ENCODE measurements around the gene CASP10. TPM values are rescaled to one million over a fixed set of nuclear protein-coding genes. Genes with fewer than 3 reads are reported as not detected.
A peak's percentile ranks its signal among the peaks of the same experiment; 100 is the strongest.

Gene CASP10
- total RNA-seq, 2 donors from 2014 or later = 10.3 to 12.3 TPM

DNA sequence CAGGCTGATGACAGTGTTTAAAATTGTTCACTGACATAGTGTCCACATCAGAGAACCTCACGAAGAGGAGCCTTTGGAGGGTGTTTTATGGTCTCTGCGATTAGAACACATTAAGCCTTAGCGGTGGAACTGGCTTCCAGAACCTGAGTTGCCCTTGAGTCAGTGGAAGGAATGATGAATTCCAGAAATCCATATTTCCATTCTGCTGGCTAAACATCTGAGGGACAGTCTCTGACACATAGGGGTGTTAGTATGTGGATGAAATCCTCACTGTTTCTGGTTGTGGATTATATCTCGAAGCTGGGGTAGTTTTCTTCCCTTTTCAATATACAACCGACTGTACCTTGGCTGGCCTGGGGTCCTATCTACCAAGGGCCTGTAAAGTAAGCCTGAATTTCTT, 4.0 kb downstream of the CASP10 start:
- no peak for DNase-seq (ENCODE audit: low spot score)
- TF ChIP-seq, protein P1, sequence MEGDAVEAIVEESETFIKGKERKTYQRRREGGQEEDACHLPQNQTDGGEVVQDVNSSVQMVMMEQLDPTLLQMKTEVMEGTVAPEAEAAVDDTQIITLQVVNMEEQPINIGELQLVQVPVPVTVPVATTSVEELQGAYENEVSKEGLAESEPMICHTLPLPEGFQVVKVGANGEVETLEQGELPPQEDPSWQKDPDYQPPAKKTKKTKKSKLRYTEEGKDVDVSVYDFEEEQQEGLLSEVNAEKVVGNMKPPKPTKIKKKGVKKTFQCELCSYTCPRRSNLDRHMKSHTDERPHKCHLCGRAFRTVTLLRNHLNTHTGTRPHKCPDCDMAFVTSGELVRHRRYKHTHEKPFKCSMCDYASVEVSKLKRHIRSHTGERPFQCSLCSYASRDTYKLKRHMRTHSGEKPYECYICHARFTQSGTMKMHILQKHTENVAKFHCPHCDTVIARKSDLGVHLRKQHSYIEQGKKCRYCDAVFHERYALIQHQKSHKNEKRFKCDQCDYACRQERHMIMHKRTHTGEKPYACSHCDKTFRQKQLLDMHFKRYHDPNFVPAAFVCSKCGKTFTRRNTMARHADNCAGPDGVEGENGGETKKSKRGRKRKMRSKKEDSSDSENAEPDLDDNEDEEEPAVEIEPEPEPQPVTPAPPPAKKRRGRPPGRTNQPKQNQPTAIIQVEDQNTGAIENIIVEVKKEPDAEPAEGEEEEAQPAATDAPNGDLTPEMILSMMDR (IDR thresholded peaks at IDR 0.05) = no peak
- Histone ChIP-seq H3K9me3 (no peaks in the 10 kb centered on the region), H3K27ac (no peak overlapping the region), H3K4me3 (no peak overlapping the region), H3K36me3 (no peaks in the 10 kb centered on the region), H3K4me1 (ENCODE audit: control insufficient read depth in 1 of 2, low read depth in 2 of 2) (peaks cover 8% of the 10 kb centered on the region in 2 donors), H3K27me3 (replicated peaks; ENCODE audit: insufficient read depth) (no peaks in the 10 kb centered on the region)
- no peak for ATAC-seq (ENCODE audit: insufficient number of reproducible peaks, low FRiP score, low read depth)

DNA sequence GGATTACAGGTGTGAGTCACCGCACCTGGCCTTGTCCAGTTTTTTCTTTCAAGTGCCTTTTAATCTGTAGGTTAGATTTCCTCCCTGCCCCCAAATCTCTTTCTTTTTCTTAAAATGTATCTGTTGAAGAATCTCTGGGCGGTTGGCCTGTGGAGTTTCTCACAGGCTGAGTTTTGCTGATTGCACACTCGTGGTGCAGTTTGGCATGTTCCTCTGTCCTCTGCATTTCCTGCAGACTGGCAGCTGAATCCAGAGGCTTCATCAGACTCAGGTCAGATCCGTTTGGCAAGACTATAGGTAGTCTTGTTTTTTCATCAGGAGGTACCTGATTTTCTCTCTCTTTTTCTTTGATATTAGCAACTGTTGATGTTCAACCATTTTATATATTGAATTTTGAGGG, 5.5 kb downstream of the CASP10 start:
- no peak for ATAC-seq (ENCODE audit: insufficient number of reproducible peaks, low FRiP score, low read depth)
- Histone ChIP-seq H3K4me1 (ENCODE audit: control insufficient read depth in 1 of 2, low read depth in 2 of 2) (peaks cover 8% of the 10 kb centered on the region in 2 donors), H3K27me3 (replicated peaks; ENCODE audit: insufficient read depth) (no peaks in the 10 kb centered on the region), H3K36me3 (no peaks in the 10 kb centered on the region), H3K9me3 (no peaks in the 10 kb centered on the region), H3K4me3 (no peak overlapping the region), H3K27ac (no peak overlapping the region)
- DNase-seq (ENCODE audit: low spot score) = no peak
- TF ChIP-seq, protein P1 (IDR thresholded peaks at IDR 0.05) = no peak

DNA sequence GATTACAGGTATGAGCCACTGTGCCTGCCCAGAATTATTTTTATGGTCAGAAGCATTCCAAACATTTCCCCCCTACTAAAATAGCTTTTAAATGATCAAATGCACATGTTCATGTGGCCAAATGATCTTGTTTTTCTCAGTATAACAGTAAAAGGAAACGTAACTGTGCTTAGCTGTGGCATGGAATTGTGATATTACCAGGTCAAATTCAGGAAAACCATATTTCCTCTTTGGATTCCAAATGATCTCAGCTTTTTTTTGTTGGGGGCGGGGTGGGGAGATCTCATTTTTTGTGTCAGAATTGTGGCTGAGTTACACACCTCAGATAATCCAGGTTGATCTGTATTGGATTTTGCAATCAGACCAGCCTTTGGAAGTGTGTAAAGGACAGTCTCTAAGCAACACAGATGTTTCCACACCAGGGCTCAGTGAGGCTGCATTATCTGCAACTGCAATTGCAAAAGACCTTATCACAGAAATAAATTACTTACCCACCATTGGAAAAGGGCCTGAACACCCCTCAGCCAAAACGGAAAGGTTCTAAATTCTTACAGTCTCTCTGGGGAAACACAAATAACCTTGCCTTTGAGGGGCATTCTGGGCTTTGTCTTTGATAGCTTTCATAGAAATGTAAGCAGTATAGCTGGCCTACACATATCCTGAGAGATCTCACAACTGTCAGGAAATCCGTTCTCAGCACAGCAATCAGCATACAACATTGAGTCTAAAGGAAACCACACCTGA, 8.4 kb downstream of the CASP10 start:
- no peaks in the 10 kb centered on the region for H3K36me3 ChIP-seq
- peak overlapping the region in 1 of 2 donors; percentile 0 for H3K27ac ChIP-seq
- H3K27me3 ChIP-seq (replicated peaks; ENCODE audit: insufficient read depth) = no peaks in the 10 kb centered on the region
- TF ChIP-seq, protein P1 (IDR thresholded peaks at IDR 0.05) = no peak
- no peak for ATAC-seq (ENCODE audit: insufficient number of reproducible peaks, low FRiP score, low read depth)
- peaks cover 0 to 8% of the 10 kb centered on the region in 2 donors for H3K4me1 ChIP-seq (ENCODE audit: control insufficient read depth in 1 of 2, low read depth in 2 of 2)
- H3K4me3 ChIP-seq = no peak overlapping the region
- no peaks in the 10 kb centered on the region for H3K9me3 ChIP-seq
- DNase-seq (ENCODE audit: low spot score) = no peak

- TF ChIP-seq, protein P1 (IDR thresholded peaks at IDR 0.05) = no peak
- Histone ChIP-seq H3K9me3 (no peaks in the 10 kb centered on the region), H3K4me3 (no peak overlapping the region), H3K36me3 (no peaks in the 10 kb centered on the region), H3K27me3 (replicated peaks; ENCODE audit: insufficient read depth) (no peaks in the 10 kb centered on the region), H3K4me1 (ENCODE audit: control insufficient read depth in 1 of 2, low read depth in 2 of 2) (peaks cover 0 to 8% of the 10 kb centered on the region in 2 donors), H3K27ac (no peak overlapping the region)
- no peak for ATAC-seq (ENCODE audit: insufficient number of reproducible peaks, low FRiP score, low read depth)
- DNase-seq (ENCODE audit: low spot score) = no peak
Measured at GRCh38 chr2:201194097-201194496, 11.2 kb downstream of the CASP10 start.

DNA sequence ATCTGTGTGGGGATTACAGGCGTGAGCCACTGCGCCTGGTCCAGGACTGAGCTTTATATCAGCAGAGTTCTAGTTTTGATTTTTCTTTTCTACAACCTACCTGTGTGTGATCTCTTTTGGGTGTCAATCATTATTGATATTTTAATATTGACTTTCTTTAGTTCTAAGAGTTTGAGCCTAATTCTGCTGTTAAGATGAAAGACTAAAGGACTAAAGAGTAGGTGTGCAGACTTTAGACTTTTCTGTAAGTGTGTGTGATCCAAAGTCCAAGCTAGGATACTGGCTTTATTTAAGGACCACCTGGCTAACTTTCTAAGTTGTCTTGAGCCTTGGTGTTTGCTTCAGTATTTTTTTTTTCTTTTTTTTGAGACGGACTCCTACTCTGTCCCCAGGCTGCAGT, 12.4 kb downstream of the CASP10 start:
- ATAC-seq (ENCODE audit: insufficient number of reproducible peaks, low FRiP score, low read depth) = no peak
- no peak overlapping the region for H3K4me3 ChIP-seq
- TF ChIP-seq, protein P1 (IDR thresholded peaks at IDR 0.05) = no peak

More for the DNA sequence above, 12.4 kb downstream of the CASP10 start:
- Histone ChIP-seq H3K36me3 (no peaks in the 10 kb centered on the region), H3K27me3 (replicated peaks; ENCODE audit: insufficient read depth) (no peaks in the 10 kb centered on the region), H3K9me3 (no peaks in the 10 kb centered on the region), H3K27ac (no peak overlapping the region), H3K4me1 (ENCODE audit: control insufficient read depth in 1 of 2, low read depth in 2 of 2) (peaks cover 0 to 8% of the 10 kb centered on the region in 2 donors)
- DNase-seq (ENCODE audit: low spot score) = no peak
